H9 (cell line): ENCODE data around the gene DTNB. TPM values are rescaled to one million over a fixed set of nuclear protein-coding genes. Genes with fewer than 3 reads are reported as not detected.

Experiments used
- DNase-seq: peaks from one replicate; pipeline ENCODE4 v3.0.0-alpha.2; 2017
- H2AFZ ChIP-seq: one replicate; pipeline ENCODE4 v1.6.1; 2013; ENCODE audit warnings: mild to moderate bottlenecking, low read length, control low read depth, moderate library complexity
- H2AK5ac ChIP-seq: 2 replicates; pipeline ENCODE4 v1.6.1; 2013; ENCODE audit warnings: low read length, control low read depth, mixed read lengths; ENCODE audit not compliant: insufficient read length
- H2BK120ac ChIP-seq: one replicate; pipeline ENCODE4 v1.6.1; 2013; ENCODE audit warnings: low read depth, mild to moderate bottlenecking, low read length, control low read depth, inconsistent platforms; ENCODE audit not compliant: poor library complexity, severe bottlenecking
- H2BK12ac ChIP-seq: 2 replicates; pipeline ENCODE4 v1.6.1; 2013; ENCODE audit warnings: low read length, control low read depth, mixed read lengths, low read depth; ENCODE audit not compliant: insufficient read length
- H2BK15ac ChIP-seq: 2 replicates; pipeline ENCODE4 v1.6.1; 2013; ENCODE audit warnings: low read depth, low read length, control low read depth
- H2BK20ac ChIP-seq: one replicate; pipeline ENCODE4 v1.6.1; 2013; ENCODE audit warnings: low read depth, mild to moderate bottlenecking, low read length, control low read depth, inconsistent platforms; ENCODE audit not compliant: poor library complexity, severe bottlenecking
- H2BK5ac ChIP-seq: 2 replicates; pipeline ENCODE4 v1.6.1; 2013; ENCODE audit warnings: low read length, control low read depth, mixed read lengths; ENCODE audit not compliant: insufficient read length
- H3K14ac ChIP-seq: 2 replicates; pipeline ENCODE4 v1.6.1; 2013; ENCODE audit warnings: low read length, control low read depth; ENCODE audit not compliant: insufficient read depth
- H3K18ac ChIP-seq: 2 replicates; pipeline ENCODE4 v1.6.1; 2013; ENCODE audit warnings: low read depth, mild to moderate bottlenecking, mixed read lengths, low read length, control low read depth; ENCODE audit not compliant: insufficient read length
- H3K23ac ChIP-seq: 2 replicates; pipeline ENCODE4 v1.6.1; 2013; ENCODE audit warnings: low read length, control low read depth, mixed read lengths, low read depth; ENCODE audit not compliant: insufficient read length
- H3K23me2 ChIP-seq: 2 replicates; pipeline ENCODE4 v1.6.1; 2013; ENCODE audit warnings: low read depth, mild to moderate bottlenecking, mixed read lengths, low read length, control low read depth; ENCODE audit not compliant: insufficient read length, poor library complexity, severe bottlenecking
- H3K27ac ChIP-seq: 2 replicates; pipeline ENCODE4 v1.5.1; 2013; ENCODE audit warnings: low read length, control low read depth, mixed read lengths, low read depth; ENCODE audit not compliant: insufficient read length
- H3K27me3 ChIP-seq: 2 replicates; pipeline ENCODE4 v1.6.1; 2013; ENCODE audit warnings: low read length, control low read depth, inconsistent platforms; ENCODE audit not compliant: insufficient read depth
- H3K4ac ChIP-seq: 2 replicates; pipeline ENCODE4 v1.6.1; 2013; ENCODE audit warnings: low read depth, mild to moderate bottlenecking, control low read depth, inconsistent platforms, low read length, moderate library complexity
- H3K4me1 ChIP-seq: 2 replicates; pipeline ENCODE4 v1.6.1; 2013; ENCODE audit warnings: low read length, control low read depth, inconsistent platforms; ENCODE audit not compliant: insufficient read depth
- H3K4me2 ChIP-seq: 2 replicates; pipeline ENCODE4 v1.6.1; 2013; ENCODE audit warnings: low read length, control low read depth, mixed read lengths; ENCODE audit not compliant: insufficient read length, insufficient read depth
- H3K56ac ChIP-seq: 2 replicates; pipeline ENCODE4 v1.6.1; 2013; ENCODE audit warnings: low read depth, mild to moderate bottlenecking, mixed read lengths, low read length, control low read depth; ENCODE audit not compliant: insufficient read length
- H3K79me1 ChIP-seq: 2 replicates; pipeline ENCODE4 v1.6.1; 2013; ENCODE audit warnings: low read depth, mild to moderate bottlenecking, moderate library complexity, low read length, control low read depth, inconsistent platforms; ENCODE audit not compliant: insufficient read depth, poor library complexity, severe bottlenecking
- H3K79me2 ChIP-seq: 2 replicates; pipeline ENCODE4 v1.6.1; 2013; ENCODE audit warnings: low read length, control low read depth, inconsistent platforms; ENCODE audit not compliant: insufficient read depth
- H3K9ac ChIP-seq: 2 replicates; pipeline ENCODE4 v1.6.1; 2013; ENCODE audit warnings: low read length, control low read depth, mixed read lengths; ENCODE audit not compliant: insufficient read length; ENCODE audit errors: extremely low read depth
- H3K9me3 ChIP-seq: one replicate; pipeline ENCODE4 v1.6.1; 2013; ENCODE audit warnings: low read depth, low read length, inconsistent platforms; ENCODE audit not compliant: control insufficient read depth
- H3T11ph ChIP-seq: one replicate; pipeline ENCODE4 v1.6.1; 2013; ENCODE audit warnings: mild to moderate bottlenecking, low read length, control low read depth, inconsistent platforms
- H4K20me1 ChIP-seq: one replicate; pipeline ENCODE4 v1.6.1; 2013; ENCODE audit not compliant: control insufficient read depth, insufficient read length, insufficient read depth
- H4K5ac ChIP-seq: 2 replicates; pipeline ENCODE4 v1.6.1; 2013; ENCODE audit warnings: low read depth, mild to moderate bottlenecking, mixed read lengths, low read length, control low read depth; ENCODE audit not compliant: insufficient read length
- H4K8ac ChIP-seq: replicated peaks from 2 replicates; pipeline ENCODE4 v1.6.1; 2013; ENCODE audit warnings: low read length, control low read depth, mixed read lengths, low read depth; ENCODE audit not compliant: insufficient read length
- H4K91ac ChIP-seq: 2 replicates; pipeline ENCODE4 v1.6.1; 2013; ENCODE audit warnings: low read depth, mild to moderate bottlenecking, moderate library complexity, mixed read lengths, low read length, control low read depth; ENCODE audit not compliant: insufficient read length
- H3K27ac Mint-ChIP-seq, 3 experiments: 2 replicates in 2 of 3; 3 replicates in 1 of 3; pipeline ENCODE4 v1.8.0; 2020 to 2021; ENCODE audit warnings: mixed read lengths in 3 of 3, mild to moderate bottlenecking in 1 of 3, moderate library complexity in 1 of 3
- H3K27me3 Mint-ChIP-seq: 2 replicates; pipeline ENCODE4 v1.8.0; 2021; ENCODE audit warnings: low read depth, mild to moderate bottlenecking, moderate library complexity, mixed read lengths
- H3K36me3 Mint-ChIP-seq, 3 experiments: 2 replicates in 2 of 3; 3 replicates in 1 of 3; pipeline ENCODE4 v1.8.0; 2020 to 2021; ENCODE audit warnings: low read depth in 3 of 3, mixed read lengths in 3 of 3; ENCODE audit not compliant: insufficient read depth in 1 of 3
- H3K4me1 Mint-ChIP-seq, 2 experiments: 2 replicates each; pipeline ENCODE4 v1.8.0; 2020; ENCODE audit warnings: mixed read lengths in 2 of 2
- H3K4me3 Mint-ChIP-seq, 2 experiments: 2 replicates in 1 of 2; 3 replicates in 1 of 2; pipeline ENCODE4 v1.8.0; 2020 to 2021; ENCODE audit warnings: mild to moderate bottlenecking in 2 of 2, mixed read lengths in 2 of 2, moderate library complexity in 1 of 2
- H3K9me3 Mint-ChIP-seq, 2 experiments: 2 replicates in 1 of 2; 3 replicates in 1 of 2; pipeline ENCODE4 v1.8.0; 2020; ENCODE audit warnings: mild to moderate bottlenecking in 2 of 2, mixed read lengths in 2 of 2, moderate library complexity in 1 of 2
- CTCF ChIP-seq: fragments of 200-600 bp; sonication (generic); conservative IDR thresholded peaks from 3 replicates; pipeline ENCODE4 v1.8.0; 2021; ENCODE audit warnings: antibody characterized with exemption, mild to moderate bottlenecking
- WGBS: extraction: QIAGEN DNeasy Blood & Tissue Kit; methylation state at CpG from one replicate; pipeline ENCODE4 v1.1.7; 2013; ENCODE audit warnings: missing lambda C conversion rate, low lambda C conversion rate, mixed read lengths; ENCODE audit not compliant: insufficient read length; ENCODE audit errors: extremely low coverage; 5-methylcytosine and 5-hydroxymethylcytosine counted together
- total RNA-seq: library from RNA; stranded (reverse); gene quantifications from 2 replicates; pipeline ENCODE4 v1.2.1, GENCODE V29; 2021

The DTNB gene
- total RNA-seq, 1 experiment from 2014 or later, result 26.7 TPM

GRCh38 chr2:25710750-25711149, 37.4 kb upstream of the DTNB start:
- no CpG with 5 or more reads among the region's 3 CpGs for whole genome bisulfite sequencing
- no peaks in the 10 kb centered on the region for H3K4me1 ChIP-seq
- H3K9me3 ChIP-seq, result no peaks in the 10 kb centered on the region
- Mint-ChIP-seq H3K4me3 (no peak overlapping the region), H3K36me3 (peaks cover 0 to 5% (median 0%) of the 10 kb centered on the region in 3 experiments; a peak in 3 of 7 replicates), H3K4me1 (no peaks in the 10 kb centered on the region; a peak in 1 of 4 replicates), H3K27me3 (0 out of 2 replicates have a peak, but pooled peaks cover 1% of the 10 kb centered on the region), H3K27ac (no peak overlapping the region), H3K9me3 (peaks cover 4 to 6% of the 10 kb centered on the region in 2 experiments; a peak in 3 of 5 replicates)
- no peak for DNase-seq
- H2AK5ac ChIP-seq, result no peak overlapping the region
- H2BK12ac ChIP-seq, result no peak overlapping the region
- H3T11ph ChIP-seq, result no peak overlapping the region
- H3K56ac ChIP-seq, result no peak overlapping the region
- H2BK120ac ChIP-seq, result no peak overlapping the region
- no peaks in the 10 kb centered on the region for H3K79me1 ChIP-seq
- no peak overlapping the region for H4K8ac ChIP-seq
- H3K27ac ChIP-seq, result no peak overlapping the region
- no peak for TF ChIP-seq CTCF
- H3K14ac ChIP-seq, result no peak overlapping the region
- no peaks in the 10 kb centered on the region for H3K79me2 ChIP-seq
- H4K20me1 ChIP-seq, result no peaks in the 10 kb centered on the region
- H2AFZ ChIP-seq, result no peak overlapping the region
- no peak overlapping the region for H3K4ac ChIP-seq
- H3K27me3 ChIP-seq, result no peaks in the 10 kb centered on the region
- no peak overlapping the region for H3K18ac ChIP-seq
- H3K4me2 ChIP-seq, result no peak overlapping the region
- H2BK5ac ChIP-seq, result no peak overlapping the region
- H4K5ac ChIP-seq, result no peak overlapping the region
- no peak overlapping the region for H2BK20ac ChIP-seq
- H3K9ac ChIP-seq, result no peak overlapping the region
- H3K23ac ChIP-seq, result no peak overlapping the region
- no peak overlapping the region for H2BK15ac ChIP-seq
- no peaks in the 10 kb centered on the region for H3K23me2 ChIP-seq
- no peak overlapping the region for H4K91ac ChIP-seq
